ENCODE data around the gene SPATA6. TPM values are rescaled to one million over a fixed set of nuclear protein-coding genes. Genes with fewer than 3 reads are reported as not detected.

SPATA6 gene
- total and polyA plus RNA-seq, 2 of the 13 experiments (the other 11 are each of a cell fraction or from before 2014, with no cell fraction given), result 0.81 to 3.3 TPM

DNA sequence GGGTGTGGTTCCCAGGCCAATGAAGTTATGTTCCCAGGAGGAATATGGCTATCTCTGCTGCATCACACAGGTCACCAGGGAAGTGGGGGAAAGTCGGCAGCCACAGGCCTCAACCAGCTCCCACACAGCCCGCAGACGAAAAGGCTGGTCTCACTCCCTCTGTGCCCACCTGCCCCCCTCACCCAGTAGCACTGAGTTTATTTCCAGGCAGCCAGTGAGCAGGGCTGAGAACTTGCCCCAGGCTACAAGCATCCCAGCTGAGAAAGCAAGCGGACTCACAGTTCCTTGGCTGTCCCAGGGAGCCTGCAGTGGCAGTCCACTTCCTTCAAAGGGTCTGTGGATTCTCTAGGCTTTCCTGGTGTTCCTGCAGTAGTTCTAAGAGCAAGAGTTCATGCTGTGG is 180.6 kb downstream of the SPATA6 start:
- H3K4me2 ChIP-seq (ENCODE audit: low read depth, low read length), result no peak overlapping the region
- intact Hi-C loops (cut with micrococcal nuclease; ENCODE audit: unreplicated experiment), result no loop called here
- H2AFZ ChIP-seq (ENCODE audit: low read length), result no peak overlapping the region
- POLR2A ChIA-PET, result no interaction called here
- 100% methylated on average over 1 of the region's 4 CpGs for WGBS (ENCODE audit: low lambda C conversion rate)
- no peak overlapping the region for H3K9ac ChIP-seq (ENCODE audit: insufficient read depth, low read depth, low read length)
- no peaks in the 10 kb centered on the region for H3K36me3 ChIP-seq (replicated peaks in 1 of 2; ENCODE audit: control insufficient read depth in 1 of 2, insufficient read depth in 2 of 2, low read length in 2 of 2)
- H3K4me1 ChIP-seq (ENCODE audit: insufficient read depth, low read length), result no peaks in the 10 kb centered on the region
- TF ChIP-seq ZNF672 (CRISPR knock-in tag; IDR thresholded peaks at IDR 0.05) (no peak), ZNF24 (IDR thresholded peaks at IDR 0.05) (no peak), LCORL (IDR thresholded peaks at IDR 0.05) (no peak), LCORL (CRISPR knock-in tag; IDR thresholded peaks at IDR 0.05) (no peak), ZNF501 (CRISPR knock-in tag; IDR thresholded peaks at IDR 0.05) (no peak), ATRX (CRISPR knock-in tag; IDR thresholded peaks at IDR 0.05; ENCODE audit: borderline replicate concordance) (no peak), ERF (CRISPR knock-in tag; IDR thresholded peaks at IDR 0.05) (no peak), POLR2AphosphoS5 (IDR thresholded peaks at IDR 0.05; ENCODE audit: low read depth, low read length) (no peak), ZNF296 (CRISPR knock-in tag; conservative IDR thresholded peaks at IDR 0.05) (no peak), RBM22 (optimal IDR thresholded peaks at IDR 0.05; ENCODE audit: low read length) (no peak), SUZ12 (IDR thresholded peaks at IDR 0.05; ENCODE audit: low read depth, low read length) (no peak), ZNF205 (CRISPR knock-in tag; IDR thresholded peaks at IDR 0.05) (no peak), ASH2L (IDR thresholded peaks at IDR 0.05; ENCODE audit: insufficient read length, low read depth, low read length) (no peak), TRIM24 (CRISPR knock-in tag; IDR thresholded peaks at IDR 0.05) (no peak), KDM3A (CRISPR knock-in tag; IDR thresholded peaks at IDR 0.05; ENCODE audit: low read depth) (no peak), GLI4 (CRISPR knock-in tag; IDR thresholded peaks at IDR 0.05; ENCODE audit: borderline replicate concordance) (no peak)
- TF ChIP-seq, protein P1, sequence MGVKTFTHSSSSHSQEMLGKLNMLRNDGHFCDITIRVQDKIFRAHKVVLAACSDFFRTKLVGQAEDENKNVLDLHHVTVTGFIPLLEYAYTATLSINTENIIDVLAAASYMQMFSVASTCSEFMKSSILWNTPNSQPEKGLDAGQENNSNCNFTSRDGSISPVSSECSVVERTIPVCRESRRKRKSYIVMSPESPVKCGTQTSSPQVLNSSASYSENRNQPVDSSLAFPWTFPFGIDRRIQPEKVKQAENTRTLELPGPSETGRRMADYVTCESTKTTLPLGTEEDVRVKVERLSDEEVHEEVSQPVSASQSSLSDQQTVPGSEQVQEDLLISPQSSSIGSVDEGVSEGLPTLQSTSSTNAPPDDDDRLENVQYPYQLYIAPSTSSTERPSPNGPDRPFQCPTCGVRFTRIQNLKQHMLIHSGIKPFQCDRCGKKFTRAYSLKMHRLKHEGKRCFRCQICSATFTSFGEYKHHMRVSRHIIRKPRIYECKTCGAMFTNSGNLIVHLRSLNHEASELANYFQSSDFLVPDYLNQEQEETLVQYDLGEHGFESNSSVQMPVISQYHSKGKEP (CRISPR knock-in tag; IDR thresholded peaks at IDR 0.05), result no peak
- TF ChIP-seq, protein P2, sequence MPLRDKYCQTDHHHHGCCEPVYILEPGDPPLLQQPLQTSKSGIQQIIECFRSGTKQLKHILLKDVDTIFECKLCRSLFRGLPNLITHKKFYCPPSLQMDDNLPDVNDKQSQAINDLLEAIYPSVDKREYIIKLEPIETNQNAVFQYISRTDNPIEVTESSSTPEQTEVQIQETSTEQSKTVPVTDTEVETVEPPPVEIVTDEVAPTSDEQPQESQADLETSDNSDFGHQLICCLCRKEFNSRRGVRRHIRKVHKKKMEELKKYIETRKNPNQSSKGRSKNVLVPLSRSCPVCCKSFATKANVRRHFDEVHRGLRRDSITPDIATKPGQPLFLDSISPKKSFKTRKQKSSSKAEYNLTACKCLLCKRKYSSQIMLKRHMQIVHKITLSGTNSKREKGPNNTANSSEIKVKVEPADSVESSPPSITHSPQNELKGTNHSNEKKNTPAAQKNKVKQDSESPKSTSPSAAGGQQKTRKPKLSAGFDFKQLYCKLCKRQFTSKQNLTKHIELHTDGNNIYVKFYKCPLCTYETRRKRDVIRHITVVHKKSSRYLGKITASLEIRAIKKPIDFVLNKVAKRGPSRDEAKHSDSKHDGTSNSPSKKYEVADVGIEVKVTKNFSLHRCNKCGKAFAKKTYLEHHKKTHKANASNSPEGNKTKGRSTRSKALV (CRISPR knock-in tag; IDR thresholded peaks at IDR 0.05), result no peak
- H3K79me2 ChIP-seq (ENCODE audit: insufficient read depth, low read length), result no peaks in the 10 kb centered on the region
- no peak for FAIRE-seq
- no peaks in the 10 kb centered on the region for H3K9me3 ChIP-seq (ENCODE audit: low read length)
- in situ Hi-C loops (cut with HindIII; ENCODE audit: extremely low pct_ligation_motif_present, low pct_unique_long_range_greater_than_20kb), result no loop called here
- no peaks in the 10 kb centered on the region for H3K27me3 ChIP-seq (ENCODE audit: control insufficient read depth in 1 of 2, insufficient read depth in 2 of 2, low read length in 2 of 2)
- CTCF ChIA-PET (ENCODE audit: low intra/inter-chr PET ratio, low total read pairs), result no interaction called here
- no peak overlapping the region for H3K27ac ChIP-seq (ENCODE audit: extremely low read length, insufficient read depth, low read length)
- BruUV-seq (replicated peaks), result no TSS peak
- no peaks in the 10 kb centered on the region for H4K20me1 ChIP-seq (ENCODE audit: insufficient read depth, low read length)
- ATAC-seq, result no peak
- no peak overlapping the region for H3K4me3 ChIP-seq (replicated peaks in 1 of 3; ENCODE audit: insufficient read depth in 1 of 3, low read depth in 2 of 3, low read length in 3 of 3)
- DNase-seq (ENCODE audit: low spot score), result no peak

Measured in HepG2 (cell line).